Measurements from ENCODE around the gene CCDC71. TPM values are rescaled to one million over a fixed set of nuclear protein-coding genes. Genes with fewer than 3 reads are reported as not detected.

CCDC71 gene
- total RNA-seq (36.5 and 40.9 TPM in 2 replicates), polyA plus RNA-seq (0.09 and 0.60 TPM in 2 replicates)

- Histone ChIP-seq H2AFZ (peak within 1 kb of the TSS; percentile 98), H3K4me1 (ENCODE audit: insufficient read depth) (peaks cover 25% of the 10 kb centered on the region), H3K4me3 (peak within 1 kb of the TSS; percentile 88), H3K36me3 (replicated peaks; ENCODE audit: insufficient read depth, low read depth) (no peaks in the 10 kb centered on the region), H3K4me2 (peak within 1 kb of the TSS; percentile 98), H4K20me1 (ENCODE audit: insufficient read depth, poor library complexity, severe bottlenecking) (no peaks in the 10 kb centered on the region), H3K27ac (peak within 1 kb of the TSS; percentile 67), H3K9me2 (replicated peaks; ENCODE audit: insufficient read depth) (no peaks in the 10 kb centered on the region), H3K9me3 (ENCODE audit: low read depth) (no peaks in the 10 kb centered on the region), H3K79me2 (peaks cover 31% of the 10 kb centered on the region), H3K27me3 (no peaks in the 10 kb centered on the region)
- WGBS (ENCODE audit: low lambda C conversion rate, missing lambda C conversion rate): 9% methylated on average over 33 of the region's 69 CpGs
- TF ChIP-seq CTCF (IDR thresholded peaks at IDR 0.05; ENCODE audit: poor library complexity) (no peak), EZH2 (IDR thresholded peaks at IDR 0.05; ENCODE audit: borderline replicate concordance) (no peak), EZH2phosphoT487 (IDR thresholded peaks at IDR 0.05; ENCODE audit: low read depth, severe bottlenecking, unreplicated experiment) (no peak)
- DNase-seq (ENCODE audit: low spot score): peak; percentile 89
Observed at GRCh38 chr3:49165771-49166751, at the start of gene CCDC71. CCDC71 (minus strand) TSS chr3:49166331; CDS start chr3:49164208, 2,123 bp downstream.

GRCh38 chr3:49213998-49214397 lies 47.9 kb upstream of the CCDC71 start:
- Histone ChIP-seq H3K27me3 (no peaks in the 10 kb centered on the region), H2AFZ (no peak overlapping the region), H3K79me2 (no peaks in the 10 kb centered on the region), H3K4me1 (ENCODE audit: insufficient read depth) (no peaks in the 10 kb centered on the region), H3K4me2 (no peak overlapping the region), H4K20me1 (ENCODE audit: insufficient read depth, poor library complexity, severe bottlenecking) (no peaks in the 10 kb centered on the region), H3K4me3 (no peak overlapping the region), H3K27ac (no peak overlapping the region), H3K9me2 (replicated peaks; ENCODE audit: insufficient read depth) (no peaks in the 10 kb centered on the region), H3K36me3 (replicated peaks; ENCODE audit: insufficient read depth, low read depth) (no peaks in the 10 kb centered on the region), H3K9me3 (ENCODE audit: low read depth) (no peaks in the 10 kb centered on the region)
- no peak for DNase-seq (ENCODE audit: low spot score)
- TF ChIP-seq CTCF (IDR thresholded peaks at IDR 0.05; ENCODE audit: poor library complexity) (no peak), EZH2phosphoT487 (IDR thresholded peaks at IDR 0.05; ENCODE audit: low read depth, severe bottlenecking, unreplicated experiment) (no peak), EZH2 (IDR thresholded peaks at IDR 0.05; ENCODE audit: borderline replicate concordance) (no peak)
- WGBS (ENCODE audit: low lambda C conversion rate, missing lambda C conversion rate): 74% methylated on average over 2 of the region's 2 CpGs

DNA sequence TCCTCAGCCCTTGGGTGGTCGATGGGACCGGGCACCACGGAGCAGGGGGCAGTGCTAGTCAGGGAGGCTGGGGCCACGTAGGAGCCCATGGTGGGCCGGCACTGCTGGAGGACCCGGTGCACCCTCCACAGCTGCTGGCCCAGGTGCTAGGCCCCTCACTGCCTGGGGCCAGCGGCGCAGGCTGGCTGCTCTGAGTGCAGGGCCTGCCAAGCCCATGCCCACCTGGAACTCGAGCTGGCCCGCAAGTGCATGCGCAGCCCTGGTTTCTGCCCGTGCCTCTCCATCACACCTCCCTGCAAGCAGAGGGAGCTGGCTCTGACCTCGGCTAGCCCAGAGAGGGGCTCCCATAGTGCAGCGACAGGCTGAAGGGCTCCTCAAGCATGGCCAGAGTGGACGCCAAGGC lies 47.4 kb upstream of the CCDC71 start:
- Histone ChIP-seq H3K9me3 (ENCODE audit: low read depth) (no peaks in the 10 kb centered on the region), H3K4me2 (no peak overlapping the region), H3K27me3 (no peaks in the 10 kb centered on the region), H3K9me2 (replicated peaks; ENCODE audit: insufficient read depth) (no peaks in the 10 kb centered on the region), H2AFZ (no peak overlapping the region), H4K20me1 (ENCODE audit: insufficient read depth, poor library complexity, severe bottlenecking) (no peaks in the 10 kb centered on the region), H3K4me3 (no peak overlapping the region), H3K4me1 (ENCODE audit: insufficient read depth) (no peaks in the 10 kb centered on the region), H3K27ac (no peak overlapping the region), H3K79me2 (no peaks in the 10 kb centered on the region), H3K36me3 (replicated peaks; ENCODE audit: insufficient read depth, low read depth) (no peaks in the 10 kb centered on the region)
- DNase-seq (ENCODE audit: low spot score): no peak
- TF ChIP-seq EZH2 (IDR thresholded peaks at IDR 0.05; ENCODE audit: borderline replicate concordance) (no peak), CTCF (IDR thresholded peaks at IDR 0.05; ENCODE audit: poor library complexity) (no peak), EZH2phosphoT487 (IDR thresholded peaks at IDR 0.05; ENCODE audit: low read depth, severe bottlenecking, unreplicated experiment) (no peak)
- 95% methylated on average over 15 of the region's 15 CpGs for WGBS (ENCODE audit: low lambda C conversion rate, missing lambda C conversion rate)

All from hepatocyte (in vitro differentiated cells).